Measurements from ENCODE around the gene HACD4.

HACD4 gene

DNA sequence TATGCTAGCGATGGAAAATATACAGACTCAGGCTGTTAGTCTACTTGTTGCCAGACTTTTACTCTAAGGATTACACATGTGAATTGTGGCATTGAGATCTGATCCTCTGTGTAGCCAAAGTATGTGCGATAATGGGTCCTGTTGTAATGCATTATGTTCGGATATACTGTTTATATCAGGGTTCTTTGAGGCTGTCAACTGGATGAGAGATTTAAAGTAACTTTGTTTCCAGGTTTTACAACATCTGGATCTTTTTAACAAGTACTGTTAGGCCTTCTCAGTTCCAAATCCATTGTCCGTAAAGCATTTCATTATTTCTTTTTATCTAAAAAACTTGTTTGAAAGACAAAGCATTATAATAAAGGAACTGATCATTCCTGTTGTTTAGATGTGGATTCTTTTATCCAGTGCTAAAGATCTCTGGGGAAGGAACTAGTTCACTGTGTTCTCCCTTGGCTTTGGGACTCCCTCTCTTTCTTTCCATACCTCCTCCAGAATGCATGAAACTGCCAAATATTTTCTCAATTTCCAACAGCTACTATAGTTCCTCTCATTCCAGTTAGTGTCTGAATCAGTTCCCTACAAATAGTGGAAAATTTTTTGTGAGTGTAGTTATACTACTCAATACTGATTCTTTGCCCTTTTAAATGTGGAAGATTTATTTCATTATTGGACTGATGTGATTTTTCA, 68.8 kb downstream of the HACD4 start:
- DNase-seq: no peak

DNA sequence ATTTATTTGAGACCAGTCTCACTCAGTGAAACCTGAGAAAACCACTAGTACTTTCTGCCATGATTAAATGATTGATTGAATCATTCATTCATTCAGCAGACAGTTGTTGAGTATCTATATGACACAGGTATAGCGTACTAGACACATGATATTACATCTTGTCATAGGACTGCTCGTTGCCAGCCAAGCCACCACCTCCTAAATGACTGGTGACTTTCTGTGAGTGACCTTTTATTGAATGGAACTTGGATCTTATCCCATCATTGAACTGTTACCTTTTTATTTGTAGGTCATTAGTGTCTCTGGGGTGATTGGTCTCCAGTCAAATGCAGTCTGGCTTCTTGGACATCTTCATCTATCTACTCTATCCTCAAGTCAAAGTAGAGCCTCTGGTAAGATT, 80.7 kb downstream of the HACD4 start:
- DNase-seq: no peak
